ENCODE measurements around the gene RER1.

GRCh38 chr1:2402420-2402819, 10.8 kb downstream of the RER1 start:
- no peak for TF ChIP-seq GATA2 (IDR thresholded peaks at IDR 0.05; ENCODE audit: low read depth, low read length)
- no peak for TF ChIP-seq GATA3 (IDR thresholded peaks at IDR 0.05; ENCODE audit: low read depth, low read length)

Data from SH-SY5Y (cell line).